HG02970 (cell line): ENCODE measurements around the gene CDNF.
"Not testable (repeated sequence)": the region's sequence is repeated elsewhere in the genome, so short reads cannot be mapped to it uniquely, and the experiment has no call there.

Experiments
- ATAC-seq: cut with Tn5 transposase; IDR thresholded peaks from one replicate; pipeline ENCODE4 v1.9.1; 2021; ENCODE audit warnings: mild to moderate bottlenecking, moderate library complexity, moderate number of reproducible peaks; ENCODE audit not compliant: unreplicated experiment, low FRiP score

Gene CDNF

GRCh38 chr10:14837757-14838581 is at the start of gene CDNF, which contains the start of the genes HSPA14 and MSANTD7:
Gene CDNF, minus strand, starts transcription at chr10:14838037. Its CDS starts 91 bp downstream, at chr10:14837946.
Gene HSPA14, plus strand, starts transcription at chr10:14838306. Its CDS starts 97 bp downstream, at chr10:14838403.
Gene MSANTD7, plus strand, starts transcription at chr10:14838306. Its CDS starts 3,979 bp downstream, at chr10:14842285.
- peak; percentile 94 for ATAC-seq

- no peak for ATAC-seq
Observed at GRCh38 chr10:14884082-14884481, 46.2 kb upstream of the CDNF start.

GRCh38 chr10:14880229-14880628 is 42.4 kb upstream of the CDNF start:
- ATAC-seq, result no peak

DNA sequence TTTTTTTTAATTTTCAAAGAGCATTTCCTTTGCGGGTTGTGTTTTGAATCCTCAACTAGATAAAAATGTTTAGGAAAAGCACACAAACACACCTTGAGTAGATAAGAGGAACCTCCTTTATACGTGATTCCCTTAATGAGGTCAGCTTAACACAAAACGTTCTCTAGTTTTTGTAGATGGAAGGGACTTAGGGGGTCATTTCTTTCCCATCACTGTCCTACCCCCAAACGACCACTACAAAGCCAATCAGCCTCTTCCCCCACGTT is 42.0 kb upstream of the CDNF start:
- ATAC-seq, result no peak

GRCh38 chr10:14879124-14879927 is 41.5 kb upstream of the CDNF start:
- ATAC-seq, result no peak

GRCh38 chr10:14878266-14879123 is 40.7 kb upstream of the CDNF start, which contains the start of gene SUV39H2:
Gene SUV39H2, plus strand, starts transcription at chr10:14878866. Its CDS starts 23 bp downstream, at chr10:14878889.
- ATAC-seq, result peak; percentile 92

GRCh38 chr10:14876764-14877163 is 38.9 kb upstream of the CDNF start:
- ATAC-seq, result no peak

- ATAC-seq, result no peak
Observed at GRCh38 chr10:14875941-14876340, 38.1 kb upstream of the CDNF start.

DNA sequence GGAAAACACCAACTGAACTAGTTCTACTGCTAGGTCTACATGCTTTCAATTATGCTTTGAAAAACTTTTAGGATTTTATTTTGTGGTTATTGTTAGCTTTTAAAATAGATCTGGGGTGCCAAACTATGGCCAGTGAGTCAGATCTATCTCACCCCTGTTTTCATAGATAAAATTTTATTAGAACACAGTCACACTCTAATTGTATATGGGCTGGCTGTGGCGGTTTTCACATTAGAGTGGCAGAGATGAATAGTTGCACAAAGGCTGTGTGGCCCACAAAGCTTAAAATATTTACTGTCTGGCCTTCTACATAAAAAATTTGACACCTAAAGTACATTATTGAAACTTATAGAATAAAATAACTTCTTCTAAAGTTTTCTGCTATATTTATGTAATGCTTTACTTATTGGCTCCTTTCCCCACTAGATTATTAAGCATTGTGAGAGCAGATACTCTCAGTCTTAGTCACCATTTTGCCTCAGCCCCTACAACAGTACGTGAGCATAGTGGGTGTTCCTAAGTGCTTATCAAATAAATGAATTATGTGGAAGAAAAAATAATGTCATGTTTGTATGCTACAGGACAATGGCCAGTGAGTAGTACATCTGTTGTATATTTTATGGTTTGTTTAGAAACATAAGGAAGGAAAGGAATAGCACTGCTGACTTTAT is 35.4 kb upstream of the CDNF start:
- ATAC-seq, result no peak

GRCh38 chr10:14864871-14865270 is 27.0 kb upstream of the CDNF start:
- ATAC-seq, result not testable (repeated sequence)

DNA sequence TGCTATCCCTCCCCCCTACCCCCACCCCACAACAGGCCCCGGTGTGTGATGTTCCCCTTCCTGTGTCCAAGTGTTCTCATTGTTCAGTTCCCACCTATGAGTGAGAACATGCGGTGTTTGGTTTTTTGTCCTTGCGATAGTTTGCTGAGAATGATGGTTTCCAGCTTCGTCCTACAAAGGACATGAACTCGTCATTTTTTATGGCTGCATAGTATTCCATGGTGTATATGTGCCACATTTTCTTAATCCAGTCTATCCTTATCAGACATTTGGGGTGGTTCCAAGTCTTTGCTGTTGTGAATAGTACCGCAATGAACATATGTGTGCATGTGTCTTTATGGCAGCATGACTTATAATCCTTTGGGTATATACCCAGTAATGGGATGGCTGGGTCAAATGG is 26.6 kb upstream of the CDNF start:
- not testable (repeated sequence) for ATAC-seq

DNA sequence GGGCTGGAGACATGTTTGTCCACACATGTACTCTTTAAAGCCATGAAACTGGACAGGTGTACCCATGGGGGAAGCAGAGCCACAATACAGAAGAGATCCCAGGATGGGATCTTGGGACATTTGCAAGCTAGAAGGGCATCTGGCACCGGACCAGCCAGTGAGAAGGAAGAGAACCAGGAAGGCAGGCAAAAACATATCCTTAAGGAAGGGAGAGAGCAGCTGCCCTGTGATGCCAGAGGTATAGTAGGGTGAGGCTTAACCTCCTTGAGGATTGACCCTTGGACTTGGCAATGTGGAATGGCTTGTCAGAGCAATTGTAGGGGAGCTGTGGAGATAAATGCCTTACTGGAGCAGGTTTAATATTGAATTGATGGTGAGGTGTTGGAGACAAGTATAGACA is 23.0 kb upstream of the CDNF start:
- ATAC-seq, result no peak

GRCh38 chr10:14859775-14860174 is 21.9 kb upstream of the CDNF start:
- ATAC-seq, result no peak

DNA sequence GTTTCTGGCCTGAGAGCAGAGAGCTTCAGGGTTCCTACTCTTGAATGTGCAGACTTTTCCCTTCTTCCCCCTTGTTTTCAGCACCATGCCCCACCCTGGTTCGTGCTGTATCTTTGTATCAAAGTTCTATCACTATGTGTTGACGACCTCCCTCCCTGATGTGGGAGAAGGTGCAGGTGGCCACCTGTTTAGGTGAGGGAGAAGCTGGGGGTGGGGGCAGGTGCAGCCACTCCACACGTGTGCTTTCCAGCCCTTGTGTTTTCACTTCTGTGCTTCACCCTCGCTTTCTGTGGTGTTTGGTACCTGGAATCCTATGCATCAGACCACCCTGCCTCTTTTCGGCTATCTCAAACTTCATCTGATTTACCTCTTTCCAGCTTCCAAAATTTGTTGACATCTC is 21.2 kb upstream of the CDNF start:
- no peak for ATAC-seq

GRCh38 chr10:14858338-14858960 is 20.6 kb upstream of the CDNF start:
- ATAC-seq, result no peak

- no peak for ATAC-seq
Observed at GRCh38 chr10:14855453-14855852, 17.6 kb upstream of the CDNF start.

DNA sequence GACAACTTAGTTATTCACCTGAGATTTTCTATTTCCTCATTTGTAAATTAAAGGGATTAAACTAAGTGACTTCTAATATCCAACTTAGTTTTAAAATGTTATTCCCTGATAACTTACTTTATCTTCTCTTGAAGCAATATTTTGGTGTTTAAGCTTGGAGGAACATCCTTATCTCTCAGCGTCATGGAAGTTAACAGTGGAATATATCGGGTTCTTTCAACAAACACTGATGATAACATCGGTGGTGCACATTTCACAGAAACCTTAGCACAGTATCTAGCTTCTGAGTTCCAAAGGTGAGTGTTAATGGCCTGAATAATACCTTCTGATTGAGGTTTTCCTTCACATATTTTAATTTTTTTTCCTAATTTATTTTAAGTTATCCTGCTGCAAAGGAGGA is 14.4 kb upstream of the CDNF start:
- no peak for ATAC-seq

DNA sequence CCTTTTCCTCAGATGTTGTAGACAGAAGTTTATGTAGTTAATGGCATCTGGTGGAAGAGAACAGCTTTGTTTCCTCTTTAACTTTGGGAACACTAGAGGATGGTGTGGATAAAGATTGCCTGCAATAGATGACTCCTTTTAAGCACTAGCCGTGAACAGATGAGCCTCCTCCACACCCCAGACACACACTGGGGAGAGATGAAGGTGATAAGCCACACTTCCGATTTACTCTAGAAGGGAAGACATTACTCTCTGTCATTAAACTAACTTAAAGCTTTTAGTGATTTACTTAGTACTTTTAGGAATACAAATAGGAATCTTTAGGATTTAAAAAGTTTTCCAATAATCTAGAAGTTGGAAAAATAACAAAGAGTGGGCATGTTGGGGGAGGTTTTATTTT is 7.1 kb upstream of the CDNF start:
- ATAC-seq, result no peak

- ATAC-seq, result no peak
Observed at GRCh38 chr10:14843327-14843988, 5.6 kb upstream of the CDNF start.
